ENCODE measurements around the gene NUCB2.

NUCB2 gene

GRCh38 chr11:17379383-17380180 is 103.0 kb downstream of the NUCB2 start:
- DNase-seq (ENCODE audit: low read depth) = no peak
- no peak overlapping the region for H3K4me3 ChIP-seq (replicated peaks; ENCODE audit: low read depth, low read length)
- TF ChIP-seq CTCF (IDR thresholded peaks at IDR 0.05; ENCODE audit: low read length, missing control alignments) = no peak

- DNase-seq (ENCODE audit: low read depth) = peak; percentile 38
- H3K4me3 ChIP-seq (replicated peaks; ENCODE audit: low read depth, low read length) = no peak overlapping the region
- no peak for TF ChIP-seq CTCF (IDR thresholded peaks at IDR 0.05; ENCODE audit: low read length, missing control alignments)
Measured at GRCh38 chr11:17381156-17381555, 104.6 kb downstream of the NUCB2 start.
